KOPT-K1 (cell line): ENCODE measurements around the gene ACSL6.

Experiments used
- H3K27ac ChIP-seq: fragments of 200-600 bp; sonication (generic); 2 replicates; pipeline ENCODE4 v1.5.1; 2016; ENCODE audit warnings: antibody characterized with exemption, mild to moderate bottlenecking, low read depth, low read length; ENCODE audit not compliant: poor library complexity, severe bottlenecking
- H3K36me3 ChIP-seq: fragments of 200-600 bp; sonication (generic); 2 replicates; pipeline ENCODE4 v1.5.1; 2017; ENCODE audit warnings: antibody characterized with exemption, mild to moderate bottlenecking, low read length, moderate library complexity; ENCODE audit not compliant: insufficient read depth
- H3K9me3 ChIP-seq: fragments of 200-600 bp; sonication (generic); 2 replicates; pipeline ENCODE4 v1.5.1; 2017; ENCODE audit warnings: antibody characterized with exemption, low read length, mild to moderate bottlenecking; ENCODE audit not compliant: insufficient read depth, poor library complexity, severe bottlenecking

Gene ACSL6

DNA sequence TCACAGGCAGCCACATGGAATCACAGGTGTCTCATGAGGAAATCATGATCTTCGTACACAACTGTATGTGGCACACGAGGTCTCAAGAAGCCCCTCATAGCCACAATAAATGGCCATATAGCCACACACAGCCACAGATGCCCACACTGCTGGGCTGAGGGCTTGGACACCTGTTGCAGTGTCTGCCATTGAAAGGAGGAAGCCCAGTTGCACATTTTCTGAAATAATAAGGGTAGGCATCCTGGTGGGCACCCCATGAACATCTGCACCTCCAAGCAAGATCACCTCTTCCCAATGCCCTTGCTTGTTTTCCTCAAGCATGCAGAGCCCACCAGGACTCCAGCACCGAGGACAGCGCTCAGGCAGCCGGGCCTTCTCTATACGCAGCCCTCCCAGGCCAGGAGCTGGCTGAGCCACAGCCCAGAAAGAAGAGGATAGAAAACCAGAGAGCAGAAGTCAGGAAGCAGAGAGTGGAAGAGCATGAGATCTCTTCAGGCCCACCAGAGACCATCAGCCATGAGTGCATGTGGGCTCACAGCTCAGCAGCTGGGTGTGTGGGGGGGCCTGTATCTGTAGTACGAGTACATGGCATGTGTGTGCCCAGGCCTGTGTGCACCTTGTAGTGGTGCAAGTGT lies 1.0 kb upstream of the ACSL6 start:
- Histone ChIP-seq H3K27ac (no peak overlapping the region), H3K9me3 (no peaks in the 10 kb centered on the region), H3K36me3 (no peaks in the 10 kb centered on the region)

DNA sequence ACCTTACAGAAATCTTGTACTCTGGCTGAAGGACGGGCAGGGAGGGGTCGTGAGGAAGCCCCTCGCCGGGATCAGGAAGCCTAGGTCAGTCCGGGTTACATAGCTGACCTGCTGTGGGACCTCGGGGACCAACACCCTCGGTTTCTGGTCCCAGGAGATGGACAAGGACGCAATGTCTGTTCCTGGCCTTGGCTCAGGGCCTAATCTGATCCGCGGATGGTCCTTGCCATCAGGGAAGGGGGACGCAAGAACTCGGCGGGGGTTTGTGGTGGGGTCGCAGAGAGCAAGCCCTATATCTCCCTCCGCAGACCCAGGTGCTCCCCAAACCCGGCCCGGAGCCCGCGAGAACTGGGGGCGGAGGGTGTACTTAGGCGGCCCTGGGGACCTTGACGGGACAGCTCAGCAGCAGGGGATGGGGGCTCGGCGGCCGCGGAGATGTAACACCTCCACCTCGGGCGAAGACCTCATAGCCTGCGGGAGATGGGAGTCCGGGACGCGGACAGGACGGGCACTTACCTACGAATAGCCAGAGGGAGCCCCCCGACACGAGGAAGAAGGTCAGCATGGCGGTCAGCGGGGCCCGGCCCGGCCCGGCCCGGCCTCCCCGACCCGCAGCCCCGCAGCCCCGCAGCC lies 353 bp downstream of the ACSL6 start:
- Histone ChIP-seq H3K27ac (no peak overlapping the region), H3K9me3 (no peaks in the 10 kb centered on the region), H3K36me3 (no peaks in the 10 kb centered on the region)

DNA sequence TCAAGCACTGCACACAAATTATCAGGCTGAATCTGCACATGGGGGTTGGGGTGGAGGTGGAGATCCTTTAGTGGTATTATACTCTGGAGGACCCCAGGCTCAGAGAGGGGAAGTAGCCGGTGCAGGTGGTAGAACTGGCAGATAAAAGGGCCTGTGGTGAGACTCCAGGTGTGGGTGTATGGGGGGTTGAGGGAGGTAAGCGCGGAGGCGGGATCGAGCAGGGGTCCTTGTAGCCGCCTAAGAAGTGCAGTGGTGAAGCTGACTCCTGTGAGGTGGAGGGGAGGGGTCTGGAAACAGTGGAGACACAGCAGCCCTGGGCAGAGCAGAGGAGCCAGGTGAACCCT lies 841 bp downstream of the ACSL6 start:
- H3K27ac ChIP-seq: no peak overlapping the region
- no peaks in the 10 kb centered on the region for H3K9me3 ChIP-seq
- no peaks in the 10 kb centered on the region for H3K36me3 ChIP-seq

DNA sequence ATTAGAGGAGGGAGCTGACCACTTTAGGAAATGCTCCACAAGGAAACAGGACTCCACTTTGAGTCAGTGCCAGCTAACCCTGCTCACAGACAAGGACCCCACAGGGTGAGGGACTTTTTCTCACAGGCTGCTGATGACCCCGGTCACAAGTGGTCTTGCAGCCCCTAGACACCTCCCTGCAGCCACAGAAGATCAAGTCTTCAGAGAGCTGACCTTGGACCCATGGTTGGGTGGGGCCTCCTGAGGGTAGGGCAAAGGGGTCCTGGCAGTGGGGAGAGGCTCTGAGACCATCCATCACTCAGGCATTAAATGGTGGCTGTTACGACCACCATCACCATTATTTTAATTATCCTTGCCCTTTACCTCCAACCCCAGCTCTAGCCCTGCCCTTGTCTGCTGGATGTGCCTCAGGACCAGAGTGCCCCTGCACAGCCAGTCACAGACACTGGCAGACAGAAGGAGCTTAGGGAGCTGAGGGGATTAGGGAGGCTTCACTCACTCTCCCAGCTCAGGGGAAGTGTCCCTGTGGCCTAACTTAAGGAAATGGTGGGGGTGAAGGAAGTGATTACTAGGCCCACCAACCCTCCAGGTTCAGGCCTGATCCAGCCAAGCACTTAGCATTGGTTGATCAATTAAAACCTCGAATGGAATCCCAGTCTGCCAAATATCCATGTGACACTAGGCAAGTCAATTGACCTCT lies 1.6 kb downstream of the ACSL6 start:
- H3K9me3 ChIP-seq: no peaks in the 10 kb centered on the region
- no peak overlapping the region for H3K27ac ChIP-seq

DNA sequence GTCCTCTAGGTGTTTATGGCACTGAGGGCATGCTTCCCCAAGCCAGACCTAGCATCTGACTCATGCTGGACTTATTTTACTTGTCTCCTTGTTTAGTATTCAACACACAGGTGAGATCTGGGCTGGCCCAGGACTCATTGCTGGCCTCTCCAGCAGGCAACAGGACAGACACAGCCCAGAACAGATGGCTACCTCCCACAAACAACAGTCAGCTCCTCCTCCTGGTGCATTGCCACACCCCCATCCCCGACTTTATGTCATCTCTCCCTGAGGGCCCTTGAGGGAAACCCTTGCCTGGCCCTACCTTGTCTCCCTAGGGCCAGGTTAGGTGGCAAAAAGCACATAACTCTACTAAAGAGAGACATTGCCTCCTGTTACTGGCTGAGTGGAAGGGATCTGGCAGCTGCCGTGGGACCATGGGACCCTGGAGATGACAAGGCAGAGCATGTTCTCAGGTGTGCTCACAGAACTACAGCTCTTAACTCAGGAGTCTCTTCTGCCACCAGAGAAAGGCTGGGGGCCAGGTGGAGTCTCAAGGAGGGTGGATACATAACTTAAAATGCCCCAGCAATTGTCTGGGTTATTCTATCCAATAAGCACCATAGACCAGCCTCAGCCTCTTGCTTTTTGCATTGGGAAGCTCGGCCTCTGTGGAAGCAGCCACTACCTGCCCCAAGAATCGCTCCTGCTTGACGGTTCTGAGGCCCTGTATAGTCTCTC lies 2.3 kb downstream of the ACSL6 start:
- no peaks in the 10 kb centered on the region for H3K36me3 ChIP-seq
- no peaks in the 10 kb centered on the region for H3K9me3 ChIP-seq
- H3K27ac ChIP-seq: no peak overlapping the region

More for the DNA sequence above, 1.6 kb downstream of the ACSL6 start:
- H3K36me3 ChIP-seq: no peaks in the 10 kb centered on the region

DNA sequence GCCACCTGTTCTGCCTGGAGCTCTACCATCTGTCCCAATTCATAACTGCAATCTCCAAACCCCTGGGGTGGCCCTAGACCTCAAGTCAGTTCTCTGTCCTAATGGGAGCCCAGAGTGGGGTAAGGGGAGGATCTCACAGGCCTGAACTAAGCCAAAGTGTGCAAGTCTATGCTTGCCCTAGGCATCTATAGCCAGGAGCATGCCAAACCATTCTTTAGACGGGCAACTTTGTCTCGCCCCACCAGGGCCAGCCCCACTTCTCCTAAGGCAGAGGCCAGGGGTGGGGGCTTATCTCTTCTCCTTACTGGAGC lies 3.3 kb downstream of the ACSL6 start:
- H3K27ac ChIP-seq: no peak overlapping the region
- H3K9me3 ChIP-seq: no peaks in the 10 kb centered on the region
- H3K36me3 ChIP-seq: no peaks in the 10 kb centered on the region

DNA sequence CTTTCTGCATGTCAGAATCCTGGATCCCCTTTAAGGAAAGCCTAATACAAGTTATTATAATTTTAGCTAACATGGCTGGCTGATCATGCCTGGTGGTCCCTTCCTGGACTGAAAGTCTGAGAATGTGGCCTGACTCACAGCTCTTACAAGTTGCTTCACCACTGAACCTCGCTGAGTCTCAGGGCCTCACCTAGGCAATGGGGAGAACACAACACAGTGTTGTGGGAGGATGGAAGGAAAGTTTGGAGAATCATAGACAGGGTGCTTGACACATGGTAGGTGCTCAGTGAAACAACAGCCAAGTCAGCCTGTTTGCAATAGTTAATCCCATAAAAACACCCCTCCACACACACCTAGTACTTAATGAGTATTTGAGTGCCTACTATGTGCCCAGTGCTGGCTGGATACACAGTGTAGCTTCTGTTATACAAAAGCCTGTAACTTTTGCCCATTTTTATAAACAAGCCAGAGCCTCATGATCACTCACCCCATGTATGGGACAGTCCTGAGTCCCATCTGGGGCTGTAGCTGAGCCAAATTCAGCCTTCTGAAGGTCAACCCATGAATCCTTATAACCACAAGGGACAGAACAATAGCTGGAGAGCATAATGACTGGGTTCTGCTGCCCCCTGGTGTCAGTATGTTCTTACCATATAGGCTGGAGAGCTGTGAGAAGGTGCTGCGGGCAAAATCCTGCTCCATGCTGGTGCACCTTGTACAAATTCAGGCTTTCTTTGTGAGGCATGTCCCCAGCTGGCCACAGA lies 3.9 kb downstream of the ACSL6 start:
- Histone ChIP-seq H3K27ac (no peak overlapping the region), H3K9me3 (no peaks in the 10 kb centered on the region), H3K36me3 (no peaks in the 10 kb centered on the region)

DNA sequence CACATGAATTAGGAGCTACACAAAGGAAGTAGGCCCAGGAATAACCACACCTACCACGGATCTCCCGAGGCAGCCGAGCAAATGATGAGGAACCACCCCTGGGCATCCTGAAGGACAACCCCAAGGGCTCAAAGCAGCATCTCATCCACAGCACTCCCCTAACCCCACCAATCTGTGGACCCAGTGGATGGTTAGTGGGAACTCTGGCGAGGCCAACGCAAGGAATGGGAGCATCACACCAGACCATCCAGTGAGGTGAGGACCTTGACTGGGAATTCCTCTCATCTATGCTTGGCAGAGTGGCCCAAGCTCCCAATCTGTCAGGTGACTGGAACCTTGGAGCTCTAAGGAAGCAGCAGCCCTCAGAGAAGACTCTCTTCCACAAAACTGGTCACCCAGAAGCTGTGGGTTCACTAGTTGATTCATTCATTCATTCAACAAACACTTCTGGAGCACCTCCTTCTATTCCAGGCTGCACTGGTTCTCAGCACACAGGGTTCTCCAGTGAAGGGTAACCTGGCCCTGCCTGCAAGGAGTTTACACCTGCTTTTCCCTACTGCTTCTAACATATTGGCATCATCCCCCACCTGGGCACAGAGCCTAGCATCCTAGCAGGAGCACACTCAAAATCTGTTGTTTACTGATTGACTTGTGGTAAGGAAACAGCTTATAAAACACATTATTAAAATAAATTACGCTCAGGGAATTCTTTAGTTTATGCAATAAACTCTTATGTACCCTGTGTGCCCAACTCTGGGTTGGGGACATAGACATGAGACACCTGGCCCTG lies 4.9 kb downstream of the ACSL6 start:
- Histone ChIP-seq H3K27ac (no peak overlapping the region), H3K36me3 (no peaks in the 10 kb centered on the region), H3K9me3 (no peaks in the 10 kb centered on the region)

DNA sequence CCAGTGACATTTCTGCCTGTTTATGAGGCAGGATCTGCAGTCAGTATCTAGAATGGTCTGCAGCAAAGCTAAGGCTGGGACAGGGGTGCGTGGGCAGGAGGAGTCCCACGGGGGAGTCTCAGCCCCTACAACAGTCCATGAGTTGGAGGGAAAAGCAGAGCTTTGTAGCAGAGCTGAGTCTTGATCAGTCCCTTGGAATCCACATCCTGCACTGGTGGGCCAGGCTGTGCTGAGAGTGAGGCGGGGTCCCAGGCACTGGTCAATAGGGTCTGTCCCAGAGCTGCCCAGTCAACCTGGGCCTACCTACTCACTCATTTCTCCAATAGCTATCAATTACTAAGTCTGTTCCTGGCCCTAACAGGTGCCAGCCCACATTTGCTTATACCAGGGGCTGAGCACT lies 5.9 kb downstream of the ACSL6 start:
- H3K27ac ChIP-seq: no peak overlapping the region
- H3K9me3 ChIP-seq: no peaks in the 10 kb centered on the region
- no peaks in the 10 kb centered on the region for H3K36me3 ChIP-seq

DNA sequence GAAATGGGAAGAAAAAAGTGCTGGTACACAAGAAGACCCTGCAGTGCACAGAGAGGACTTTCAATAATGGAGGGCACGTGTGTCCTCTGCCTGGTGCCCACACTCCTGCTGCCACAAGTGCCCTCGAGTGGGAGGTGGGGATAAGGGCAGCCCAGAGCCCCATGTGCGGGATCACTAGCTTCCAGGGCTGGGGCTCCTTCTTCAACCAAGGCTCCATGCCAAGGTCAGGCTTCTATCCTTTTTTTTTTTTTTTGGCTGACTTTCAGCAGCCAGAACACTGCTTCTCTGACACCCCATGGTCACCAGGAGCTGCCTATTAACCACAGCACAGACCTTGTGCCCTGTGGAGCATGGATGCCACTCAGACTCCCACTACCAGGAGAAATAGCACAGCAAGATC lies 7.5 kb downstream of the ACSL6 start:
- H3K9me3 ChIP-seq: no peaks in the 10 kb centered on the region
- H3K27ac ChIP-seq: no peak overlapping the region
- H3K36me3 ChIP-seq: no peaks in the 10 kb centered on the region

DNA sequence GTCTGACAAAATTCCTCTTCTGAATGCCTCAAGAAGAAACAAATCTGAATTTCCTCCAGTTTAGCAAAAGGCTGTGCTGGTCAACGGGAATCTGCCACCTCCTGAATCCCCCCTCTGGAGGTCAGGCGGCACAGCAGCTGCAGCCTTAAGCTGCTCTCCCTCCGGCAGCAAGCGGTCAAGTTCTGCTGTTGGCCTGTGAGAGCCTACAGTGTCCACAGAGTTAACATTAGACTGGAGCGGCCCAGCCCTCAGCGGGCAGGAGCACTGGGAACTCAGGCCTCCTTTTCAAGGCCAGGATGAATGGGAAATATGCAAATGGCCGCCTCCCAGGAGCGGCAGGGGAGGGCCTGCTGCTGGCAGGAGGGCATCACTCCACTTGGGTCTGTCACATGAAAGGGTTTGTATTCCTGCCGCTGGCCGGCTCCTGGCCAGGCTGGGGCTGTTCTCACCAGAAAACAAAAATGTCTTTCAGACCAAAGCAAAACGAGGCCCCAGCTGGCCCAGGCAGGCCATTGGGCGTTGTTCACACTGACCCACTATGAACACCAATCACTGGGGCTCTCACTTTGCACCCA lies 8.2 kb downstream of the ACSL6 start:
- Histone ChIP-seq H3K27ac (no peak overlapping the region), H3K36me3 (no peaks in the 10 kb centered on the region), H3K9me3 (no peaks in the 10 kb centered on the region)

DNA sequence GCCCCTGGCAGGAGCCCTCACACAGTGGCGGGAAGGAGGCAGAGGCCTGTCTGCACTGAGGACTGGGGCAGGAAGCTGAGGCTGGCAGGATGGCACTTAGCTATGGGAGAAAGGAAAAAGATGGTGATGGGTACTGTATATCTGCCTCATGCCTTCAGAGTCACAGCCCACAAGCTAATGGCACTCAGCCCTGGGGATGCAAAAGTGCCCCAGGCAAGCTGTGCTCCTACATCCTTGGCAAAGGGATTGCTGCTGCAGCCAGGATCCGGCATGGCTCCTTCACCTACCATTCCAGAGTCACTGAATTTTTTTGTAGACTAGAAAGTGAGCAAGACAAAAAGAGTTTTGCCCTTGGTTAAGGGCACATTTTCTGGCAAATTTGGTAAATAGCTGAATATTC lies 8.7 kb downstream of the ACSL6 start:
- Histone ChIP-seq H3K36me3 (no peaks in the 10 kb centered on the region), H3K9me3 (no peaks in the 10 kb centered on the region), H3K27ac (no peak overlapping the region)

DNA sequence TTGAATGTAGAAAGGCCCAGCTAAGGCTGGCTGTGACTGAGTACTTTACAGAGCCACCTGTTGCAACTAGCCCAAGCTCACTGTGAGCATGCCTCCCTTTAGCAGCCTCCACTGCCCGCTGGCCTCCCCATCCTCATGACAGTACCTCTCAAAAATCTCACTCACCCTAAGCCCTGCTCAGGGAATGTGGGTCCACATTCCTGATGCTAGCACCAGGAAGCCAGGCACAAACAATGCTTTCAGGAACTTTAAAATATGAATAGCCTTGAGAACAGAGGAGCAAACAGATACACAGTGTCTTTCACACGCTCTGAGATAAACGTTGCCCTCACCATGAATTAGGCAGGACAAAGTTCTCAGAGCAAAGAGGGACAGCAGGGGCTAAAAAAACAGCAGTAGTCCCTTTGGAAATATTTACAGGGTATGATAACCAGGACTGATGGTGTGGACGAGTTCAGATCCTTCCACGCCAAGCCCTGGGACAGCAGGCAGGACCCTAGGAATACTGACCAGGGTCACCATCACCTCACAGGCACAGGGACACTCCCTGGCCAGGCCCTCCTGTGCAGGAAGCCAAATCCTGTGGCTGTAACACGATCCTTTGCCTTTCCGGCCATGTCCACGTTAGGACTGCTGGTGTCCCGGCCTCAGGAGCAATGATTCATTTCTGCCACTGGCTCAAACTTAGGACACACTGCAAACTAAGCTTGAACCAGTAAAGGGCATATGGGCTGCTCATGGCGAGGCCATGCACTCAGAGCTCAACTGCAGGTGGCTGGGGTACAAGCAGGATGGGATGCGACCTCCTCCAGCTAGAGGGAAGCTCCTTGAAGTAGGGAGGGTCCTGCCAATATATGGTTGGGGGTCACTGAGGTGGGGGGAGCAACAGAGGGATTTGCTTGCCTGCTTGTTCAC lies 9.6 kb downstream of the ACSL6 start:
- no peaks in the 10 kb centered on the region for H3K36me3 ChIP-seq
- no peaks in the 10 kb centered on the region for H3K9me3 ChIP-seq
- peak overlapping the region; percentile 67 for H3K27ac ChIP-seq
